Sigmoid colon (tissue), 4 donors: ENCODE data around the gene CASKIN1.
"Not testable (repeated sequence)": the region's sequence is repeated elsewhere in the genome, so short reads cannot be mapped to it uniquely, and the experiment has no call there.

ENCODE experiments used
- POLR2AphosphoS5 ChIP-seq, 4 donors: sonication (generic); formaldehyde crosslinking; IDR thresholded peaks; one replicate each; pipeline ENCODE4 v1.6.1; 2017; ENCODE audit warnings: antibody characterized with exemption in 4 of 4
- TF ChIP-seq, protein P1 (sequence below), 4 experiments: fragments of 450-650 bp in 3 of 4; fragments of 200-600 bp in 1 of 4; IDR thresholded peaks; one replicate each; pipeline ENCODE4 v1.5.1; 2016 to 2019; ENCODE audit warnings: antibody characterized with exemption in 4 of 4, mild to moderate bottlenecking in 3 of 4, moderate library complexity in 2 of 4

DNA sequence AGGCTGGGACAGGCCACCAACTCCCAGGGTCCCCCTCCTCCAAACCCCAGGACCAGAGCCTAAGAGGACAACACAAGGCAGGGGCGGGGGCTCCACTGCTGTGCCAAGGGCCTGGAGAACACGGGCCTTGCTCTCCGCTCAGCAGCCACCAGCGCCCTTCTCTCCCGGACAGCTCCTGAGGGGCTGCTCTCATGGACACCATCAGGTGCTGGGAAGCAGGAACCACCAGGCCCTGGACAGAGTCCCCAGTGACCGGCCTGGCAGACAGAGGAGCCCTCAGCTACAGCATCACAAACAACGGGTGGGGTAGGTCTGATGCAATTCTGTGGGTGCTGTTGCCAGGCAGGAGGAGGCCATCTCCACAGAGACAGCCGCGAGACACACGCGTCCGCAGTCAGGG is 62.6 kb downstream of the CASKIN1 start:
- TF ChIP-seq POLR2AphosphoS5 (IDR thresholded peaks at IDR 0.05) = not testable (repeated sequence)
- TF ChIP-seq, protein P1, sequence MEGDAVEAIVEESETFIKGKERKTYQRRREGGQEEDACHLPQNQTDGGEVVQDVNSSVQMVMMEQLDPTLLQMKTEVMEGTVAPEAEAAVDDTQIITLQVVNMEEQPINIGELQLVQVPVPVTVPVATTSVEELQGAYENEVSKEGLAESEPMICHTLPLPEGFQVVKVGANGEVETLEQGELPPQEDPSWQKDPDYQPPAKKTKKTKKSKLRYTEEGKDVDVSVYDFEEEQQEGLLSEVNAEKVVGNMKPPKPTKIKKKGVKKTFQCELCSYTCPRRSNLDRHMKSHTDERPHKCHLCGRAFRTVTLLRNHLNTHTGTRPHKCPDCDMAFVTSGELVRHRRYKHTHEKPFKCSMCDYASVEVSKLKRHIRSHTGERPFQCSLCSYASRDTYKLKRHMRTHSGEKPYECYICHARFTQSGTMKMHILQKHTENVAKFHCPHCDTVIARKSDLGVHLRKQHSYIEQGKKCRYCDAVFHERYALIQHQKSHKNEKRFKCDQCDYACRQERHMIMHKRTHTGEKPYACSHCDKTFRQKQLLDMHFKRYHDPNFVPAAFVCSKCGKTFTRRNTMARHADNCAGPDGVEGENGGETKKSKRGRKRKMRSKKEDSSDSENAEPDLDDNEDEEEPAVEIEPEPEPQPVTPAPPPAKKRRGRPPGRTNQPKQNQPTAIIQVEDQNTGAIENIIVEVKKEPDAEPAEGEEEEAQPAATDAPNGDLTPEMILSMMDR (IDR thresholded peaks at IDR 0.05) = not testable (repeated sequence)
